PFSK-1 (cell line): Measurements from ENCODE around the gene PEF1.

Experiments used
- FOXP2 ChIP-seq: optimal IDR thresholded peaks from 2 replicates; pipeline ENCODE3; 2011; ENCODE audit warnings: borderline replicate concordance, control low read depth, inconsistent platforms; ENCODE audit not compliant: insufficient read depth; ENCODE audit errors: extremely low read length, extremely low read depth
- POLR2AphosphoS5 ChIP-seq: IDR thresholded peaks from 2 replicates; pipeline ENCODE4 v1.6.1; 2012; ENCODE audit warnings: low read depth, mild to moderate bottlenecking, control low read depth, low read length, moderate library complexity
- SIN3A ChIP-seq: IDR thresholded peaks from 2 replicates; pipeline ENCODE4 v1.6.1; 2012; ENCODE audit warnings: mild to moderate bottlenecking, low read length, moderate library complexity, borderline replicate concordance; ENCODE audit not compliant: insufficient read depth
- TAF1 ChIP-seq: IDR thresholded peaks from 2 replicates; pipeline ENCODE4 v1.6.1; 2012; ENCODE audit warnings: low read length, control low read depth, borderline replicate concordance; ENCODE audit not compliant: insufficient read depth
- TF ChIP-seq, protein P1 (sequence below), 2 experiments: IDR thresholded peaks; 2 replicates each; pipeline versions ENCODE4 v1.6.1 to v1.8.0; 2011 to 2012; ENCODE audit warnings: low read depth in 2 of 2, low read length in 2 of 2, control low read depth in 1 of 2, inconsistent platforms in 1 of 2, mild to moderate bottlenecking in 1 of 2, moderate library complexity in 1 of 2; ENCODE audit not compliant: insufficient read depth in 1 of 2

PEF1 gene

DNA sequence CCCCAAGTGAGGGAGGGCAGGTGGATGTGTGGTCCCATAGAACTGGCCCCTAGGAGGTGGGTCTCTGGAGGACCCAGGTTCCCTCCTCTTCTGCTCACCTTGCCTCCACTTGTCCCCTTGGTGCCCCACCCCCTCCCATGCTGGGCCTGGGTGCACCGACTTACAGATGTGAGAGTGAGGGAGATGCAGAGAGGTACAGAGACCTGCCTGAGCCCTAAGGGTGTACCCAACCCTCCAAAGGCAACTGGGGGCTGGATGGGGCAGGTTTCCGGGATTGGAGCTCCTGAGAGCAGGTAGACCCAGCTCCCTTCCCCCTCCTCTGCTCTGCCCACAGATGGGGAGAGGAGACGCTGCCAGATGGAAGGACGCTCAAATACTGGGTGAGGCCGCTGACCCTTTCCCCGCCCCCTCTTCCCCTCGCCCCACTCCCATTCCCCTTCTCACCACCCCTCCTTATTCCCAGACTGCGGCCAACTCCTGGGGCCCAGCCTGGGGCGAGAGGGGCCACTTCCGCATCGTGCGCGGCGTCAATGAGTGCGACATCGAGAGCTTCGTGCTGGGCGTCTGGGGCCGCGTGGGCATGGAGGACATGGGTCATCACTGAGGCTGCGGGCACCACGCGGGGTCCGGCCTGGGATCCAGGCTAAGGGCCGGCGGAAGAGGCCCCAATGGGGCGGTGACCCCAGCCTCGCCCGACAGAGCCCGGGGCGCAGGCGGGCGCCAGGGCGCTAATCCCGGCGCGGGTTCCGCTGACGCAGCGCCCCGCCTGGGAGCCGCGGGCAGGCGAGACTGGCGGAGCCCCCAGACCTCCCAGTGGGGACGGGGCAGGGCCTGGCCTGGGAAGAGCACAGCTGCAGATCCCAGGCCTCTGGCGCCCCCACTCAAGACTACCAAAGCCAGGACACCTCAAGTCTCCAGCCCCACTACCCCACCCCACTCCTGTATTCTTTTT, 58.0 kb downstream of the PEF1 start:
- no peak for TF ChIP-seq SIN3A
- no peak for TF ChIP-seq POLR2AphosphoS5
- no peak for TF ChIP-seq FOXP2
- TF ChIP-seq, protein P1, sequence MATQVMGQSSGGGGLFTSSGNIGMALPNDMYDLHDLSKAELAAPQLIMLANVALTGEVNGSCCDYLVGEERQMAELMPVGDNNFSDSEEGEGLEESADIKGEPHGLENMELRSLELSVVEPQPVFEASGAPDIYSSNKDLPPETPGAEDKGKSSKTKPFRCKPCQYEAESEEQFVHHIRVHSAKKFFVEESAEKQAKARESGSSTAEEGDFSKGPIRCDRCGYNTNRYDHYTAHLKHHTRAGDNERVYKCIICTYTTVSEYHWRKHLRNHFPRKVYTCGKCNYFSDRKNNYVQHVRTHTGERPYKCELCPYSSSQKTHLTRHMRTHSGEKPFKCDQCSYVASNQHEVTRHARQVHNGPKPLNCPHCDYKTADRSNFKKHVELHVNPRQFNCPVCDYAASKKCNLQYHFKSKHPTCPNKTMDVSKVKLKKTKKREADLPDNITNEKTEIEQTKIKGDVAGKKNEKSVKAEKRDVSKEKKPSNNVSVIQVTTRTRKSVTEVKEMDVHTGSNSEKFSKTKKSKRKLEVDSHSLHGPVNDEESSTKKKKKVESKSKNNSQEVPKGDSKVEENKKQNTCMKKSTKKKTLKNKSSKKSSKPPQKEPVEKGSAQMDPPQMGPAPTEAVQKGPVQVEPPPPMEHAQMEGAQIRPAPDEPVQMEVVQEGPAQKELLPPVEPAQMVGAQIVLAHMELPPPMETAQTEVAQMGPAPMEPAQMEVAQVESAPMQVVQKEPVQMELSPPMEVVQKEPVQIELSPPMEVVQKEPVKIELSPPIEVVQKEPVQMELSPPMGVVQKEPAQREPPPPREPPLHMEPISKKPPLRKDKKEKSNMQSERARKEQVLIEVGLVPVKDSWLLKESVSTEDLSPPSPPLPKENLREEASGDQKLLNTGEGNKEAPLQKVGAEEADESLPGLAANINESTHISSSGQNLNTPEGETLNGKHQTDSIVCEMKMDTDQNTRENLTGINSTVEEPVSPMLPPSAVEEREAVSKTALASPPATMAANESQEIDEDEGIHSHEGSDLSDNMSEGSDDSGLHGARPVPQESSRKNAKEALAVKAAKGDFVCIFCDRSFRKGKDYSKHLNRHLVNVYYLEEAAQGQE (IDR thresholded peaks at IDR 0.05; ENCODE audit: insufficient read depth in 1 of 2, low read depth in 2 of 2, low read length in 2 of 2), result no peak
- no peak for TF ChIP-seq TAF1

DNA sequence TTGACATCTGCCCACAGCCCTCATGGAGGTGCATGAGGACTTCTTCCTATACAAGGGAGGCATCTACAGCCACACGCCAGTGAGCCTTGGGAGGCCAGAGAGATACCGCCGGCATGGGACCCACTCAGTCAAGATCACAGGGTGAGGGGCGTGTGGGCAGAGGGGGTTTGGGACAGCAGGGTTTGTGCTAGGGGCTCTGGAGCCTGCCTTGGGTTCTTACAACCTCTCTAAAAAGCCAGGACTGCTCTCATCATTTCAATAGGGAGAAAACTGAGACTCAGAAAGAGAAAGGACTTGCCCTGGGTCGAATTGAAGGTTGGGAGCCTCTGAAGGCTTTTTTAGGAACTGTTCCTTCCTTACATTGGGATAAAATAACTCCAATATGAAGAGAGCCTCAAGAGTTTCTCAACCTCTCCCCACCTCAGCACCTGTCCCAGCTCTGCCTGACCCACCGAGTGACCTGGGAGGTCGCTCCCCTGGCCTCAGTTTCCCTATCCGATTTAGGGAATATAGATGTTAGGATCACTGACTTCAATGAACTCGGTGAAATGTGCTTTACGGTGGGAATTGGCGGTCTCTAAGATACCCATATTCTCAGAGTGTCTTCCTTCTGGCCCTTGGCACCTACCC, 58.8 kb downstream of the PEF1 start:
- TF ChIP-seq SIN3A, result no peak
- TF ChIP-seq, protein P1 (IDR thresholded peaks at IDR 0.05; ENCODE audit: insufficient read depth in 1 of 2, low read depth in 2 of 2, low read length in 2 of 2), result no peak
- no peak for TF ChIP-seq TAF1
- no peak for TF ChIP-seq FOXP2
- TF ChIP-seq POLR2AphosphoS5, result no peak

GRCh38 chr1:31584869-31585735, 59.6 kb downstream of the PEF1 start:
- TF ChIP-seq SIN3A (no peak), FOXP2 (no peak), TAF1 (no peak), POLR2AphosphoS5 (no peak)
- TF ChIP-seq, protein P1 (IDR thresholded peaks at IDR 0.05; ENCODE audit: insufficient read depth in 1 of 2, low read depth in 2 of 2, low read length in 2 of 2), result no peak

GRCh38 chr1:31583995-31584868, 60.4 kb downstream of the PEF1 start:
- TF ChIP-seq TAF1 (no peak), SIN3A (no peak), POLR2AphosphoS5 (no peak), FOXP2 (no peak)
- TF ChIP-seq, protein P1 (IDR thresholded peaks at IDR 0.05; ENCODE audit: insufficient read depth in 1 of 2, low read depth in 2 of 2, low read length in 2 of 2), result no peak
